GM12891 (cell line): Measurements from ENCODE around the gene CFAP97.
"Not testable (repeated sequence)": the region's sequence is repeated elsewhere in the genome, so short reads cannot be mapped to it uniquely, and the experiment has no call there.

Experiments used
- DNase-seq: peaks from one replicate; pipeline ENCODE4 v3.0.0; 2011; ENCODE audit warnings: low spot score; ENCODE audit not compliant: insufficient read length
- FAIRE-seq: peaks from 2 replicates; lab custom pipeline; 2011; peaks lifted over from hg19 to GRCh38; lab: Jason Lieb, UNC
- PAX5 ChIP-seq: IDR thresholded peaks from 2 replicates; pipeline ENCODE4 v1.6.1; 2011; ENCODE audit warnings: low read length, moderate library complexity, mild to moderate bottlenecking; ENCODE audit not compliant: insufficient read depth, severe bottlenecking
- POLR2A ChIP-seq: IDR thresholded peaks from 2 replicates; pipeline ENCODE4 v1.6.1; 2011; ENCODE audit warnings: low read depth, low read length, control low read depth
- POLR2AphosphoS5 ChIP-seq: IDR thresholded peaks from 2 replicates; pipeline ENCODE4 v1.6.1; 2011; ENCODE audit warnings: low read depth, low read length, control low read depth
- POU2F2 ChIP-seq: IDR thresholded peaks from 2 replicates; pipeline ENCODE4 v1.6.1; 2011; ENCODE audit warnings: low read depth, mild to moderate bottlenecking, control low read depth, low read length, moderate library complexity
- SPI1 ChIP-seq: IDR thresholded peaks from 2 replicates; pipeline ENCODE4 v1.6.1; 2011; ENCODE audit warnings: low read depth, low read length, control low read depth
- TAF1 ChIP-seq: IDR thresholded peaks from 2 replicates; pipeline ENCODE4 v1.6.1; 2011; ENCODE audit warnings: low read depth, low read length, control low read depth

CFAP97 gene

DNA sequence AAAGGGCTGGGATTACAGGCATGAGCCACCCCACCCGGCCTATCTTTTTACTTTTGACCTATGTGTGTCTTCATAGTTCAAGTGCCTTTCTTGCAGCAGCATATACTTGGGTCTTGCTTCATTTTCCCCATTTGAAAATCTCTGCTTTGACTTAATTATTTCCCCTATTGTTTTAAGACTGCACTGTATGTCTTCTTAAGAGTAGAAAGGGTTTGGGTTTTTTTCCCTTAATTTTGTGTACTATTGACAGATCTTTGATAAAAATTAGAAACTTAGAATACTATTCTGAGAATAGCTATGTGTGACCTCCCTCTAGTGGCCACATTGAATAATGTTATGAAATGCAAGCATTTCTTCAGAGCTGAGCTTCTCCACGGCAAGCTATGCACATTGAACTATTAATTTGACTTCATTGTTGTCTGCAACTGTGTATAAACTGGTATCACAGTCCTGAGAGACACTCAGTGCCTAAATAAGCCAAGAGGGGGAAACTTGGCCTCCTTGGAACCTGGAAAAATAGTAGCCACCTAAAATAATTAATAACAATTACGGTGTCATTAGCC, 69.4 kb downstream of the CFAP97 start:
- FAIRE-seq (peak; percentile 92), DNase-seq (no peak)
- no peak for TF ChIP-seq SPI1
- TF ChIP-seq POU2F2: no peak
- no peak for TF ChIP-seq TAF1
- no peak for TF ChIP-seq POLR2A
- TF ChIP-seq POLR2AphosphoS5: no peak
- no peak for TF ChIP-seq PAX5

DNA sequence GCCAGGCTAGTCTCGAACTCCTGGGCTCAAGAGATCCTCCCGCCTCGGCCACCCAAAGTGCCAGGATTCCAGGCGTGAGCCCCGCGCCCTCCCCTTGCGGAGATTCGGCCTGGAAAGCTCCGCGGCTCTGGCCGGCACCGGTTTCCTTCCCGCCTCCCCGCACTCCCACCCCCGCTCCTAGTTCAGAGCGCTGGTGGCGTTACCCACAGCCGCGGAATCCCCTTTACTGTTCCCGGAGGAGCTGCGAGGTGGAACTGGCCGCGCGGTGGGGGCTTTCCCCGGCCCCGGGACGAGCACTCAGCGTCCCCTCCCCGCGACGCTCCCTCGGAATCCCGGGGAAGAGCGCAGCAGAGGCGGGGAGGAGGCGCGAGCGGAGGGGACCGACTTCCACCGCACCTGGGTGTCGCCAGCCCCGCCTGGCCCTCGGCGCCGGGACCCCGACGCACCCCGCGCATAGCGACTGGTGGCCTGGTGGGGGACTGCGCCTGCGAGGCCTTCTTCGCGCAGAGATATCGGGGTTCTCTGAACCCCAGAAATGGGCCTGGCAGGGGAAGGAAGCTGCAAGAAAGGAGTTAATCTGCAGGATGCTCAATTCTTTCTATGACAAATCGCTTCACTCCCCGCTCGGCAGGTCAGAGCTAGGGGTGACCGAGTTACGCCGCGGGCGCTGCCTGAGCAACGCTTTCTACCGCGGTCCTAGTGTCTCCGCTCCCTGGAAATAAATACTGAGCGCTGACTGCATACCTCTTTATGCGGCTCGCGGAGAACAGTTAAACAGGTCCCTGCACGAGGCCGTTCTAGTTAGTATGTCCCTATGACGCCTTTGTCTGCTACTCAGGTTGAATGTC, 75.3 kb downstream of the CFAP97 start:
- TF ChIP-seq PAX5 (no peak), TAF1 (no peak)
- peak; percentile 51 for DNase-seq
- peak; percentile 58 for FAIRE-seq

DNA sequence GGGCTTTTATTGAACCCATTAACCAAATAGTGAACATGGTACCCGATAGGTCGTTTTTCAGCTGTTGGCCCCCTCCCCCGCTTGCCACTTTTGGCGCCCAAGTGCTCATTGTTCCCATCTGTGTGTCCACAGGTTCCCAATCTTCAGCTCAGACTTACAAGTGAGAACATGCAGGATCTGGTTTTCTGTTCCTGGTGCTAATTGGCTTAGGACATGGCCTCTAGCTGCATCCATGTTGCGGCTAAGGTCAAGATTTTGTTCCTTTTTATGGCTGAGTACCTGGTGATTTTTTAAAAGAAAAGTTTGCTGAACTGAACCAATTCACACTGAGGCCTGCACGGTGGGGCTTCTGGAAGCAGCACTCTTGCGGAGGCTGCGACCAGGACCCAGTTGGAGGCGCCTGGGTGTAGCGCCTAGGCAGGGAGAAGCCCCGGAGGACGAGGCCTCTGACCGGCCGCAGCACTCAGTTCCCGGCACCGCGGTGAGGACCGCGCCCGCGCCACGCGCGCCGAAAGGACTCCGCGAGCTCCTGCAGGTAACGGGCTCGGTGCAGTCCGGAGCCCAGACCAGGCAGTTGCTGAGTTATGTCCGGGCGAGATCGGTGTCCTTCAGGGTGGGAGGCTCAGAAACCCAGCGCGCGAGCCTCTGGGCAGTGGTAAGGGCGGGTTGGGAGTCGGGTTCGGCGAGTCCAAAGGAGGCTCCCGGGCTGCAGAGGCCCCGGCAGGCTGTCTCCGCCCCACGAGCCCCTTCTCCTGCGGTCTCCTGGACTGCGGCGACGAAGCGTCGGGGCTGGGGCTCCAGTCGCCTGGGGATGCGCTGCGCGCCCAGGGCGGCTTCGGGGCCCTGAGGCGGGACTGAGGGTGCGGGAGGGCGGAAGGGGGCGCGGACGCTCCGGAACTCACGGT, 76.5 kb downstream of the CFAP97 start:
- DNase-seq (peak; percentile 48), FAIRE-seq (no peak)
- TF ChIP-seq SPI1 (no peak), PAX5 (no peak), POU2F2 (no peak), TAF1 (no peak), POLR2AphosphoS5 (no peak), POLR2A (no peak)

DNA sequence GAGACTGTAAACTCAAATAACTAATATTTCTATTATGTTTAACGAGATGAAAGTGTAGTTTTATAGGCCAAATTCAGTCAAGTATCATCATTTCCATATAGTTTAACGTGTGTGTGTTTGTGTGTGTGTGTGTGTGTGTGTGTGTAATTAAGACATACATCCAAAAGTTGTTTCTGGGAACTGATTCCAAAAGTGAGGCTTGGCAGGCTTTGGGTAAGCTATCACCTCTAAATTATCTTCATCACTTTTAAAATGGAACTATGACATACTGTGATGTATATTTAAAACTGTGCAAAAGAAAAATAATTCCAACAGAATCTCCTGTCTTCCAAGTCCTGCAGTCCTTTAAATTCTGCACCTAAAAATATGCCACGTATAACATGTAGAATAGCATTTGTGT, 79.8 kb downstream of the CFAP97 start:
- DNase-seq (no peak), FAIRE-seq (no peak)
- TF ChIP-seq TAF1 (no peak), PAX5 (no peak), POLR2A (no peak), POLR2AphosphoS5 (no peak), SPI1 (no peak), POU2F2 (no peak)

DNA sequence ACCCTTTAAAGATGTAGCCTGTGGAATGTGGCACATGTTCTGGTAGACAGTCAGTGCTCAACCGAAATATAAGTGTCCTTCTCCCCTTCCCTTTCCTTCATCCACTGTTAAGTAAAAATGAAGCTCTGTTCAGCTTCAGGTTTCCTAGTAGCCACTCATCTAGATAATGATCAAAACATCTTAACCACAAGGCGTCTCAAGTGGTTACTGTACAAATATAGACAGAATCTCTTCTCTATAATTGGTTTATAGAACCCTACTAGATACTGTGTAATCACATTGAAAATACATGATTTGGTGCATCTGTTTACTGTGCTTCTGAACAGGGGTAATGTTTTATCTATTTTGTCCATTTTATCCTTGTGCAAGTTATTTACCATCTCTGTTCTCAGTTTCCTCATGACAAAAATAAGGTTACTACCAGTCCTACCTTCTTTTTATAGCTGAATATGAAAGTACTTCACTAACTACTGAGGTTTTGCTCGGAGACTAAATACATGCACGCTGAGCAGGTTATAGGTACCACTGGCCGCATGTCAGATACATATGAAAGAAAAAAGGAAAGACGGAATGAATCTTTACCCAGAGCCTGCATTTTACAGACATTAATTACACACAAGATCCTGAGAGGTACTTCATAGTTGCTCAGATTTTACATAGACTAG, 81.0 kb downstream of the CFAP97 start:
- DNase-seq: no peak
- TF ChIP-seq SPI1 (no peak), TAF1 (no peak), POU2F2 (no peak), POLR2AphosphoS5 (no peak), POLR2A (no peak), PAX5 (no peak)
- FAIRE-seq: peak; percentile 71

DNA sequence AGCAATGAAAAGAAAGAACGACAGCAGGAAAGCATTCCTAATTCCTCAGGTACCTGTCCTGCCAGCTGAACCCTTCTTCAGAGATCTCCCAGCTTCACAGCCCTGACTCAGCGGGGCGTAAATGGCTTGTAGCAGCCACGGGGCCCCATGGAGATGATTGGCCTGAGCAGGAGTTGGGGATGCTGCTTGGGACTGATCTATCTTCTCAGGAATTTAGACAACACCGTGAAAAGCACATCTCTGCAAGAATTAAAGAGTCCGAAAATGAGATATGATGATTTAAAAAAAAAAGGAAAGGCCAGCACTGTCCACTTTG, 83.2 kb downstream of the CFAP97 start:
- FAIRE-seq (no peak), DNase-seq (no peak)
- TF ChIP-seq POU2F2 (no peak), POLR2A (no peak), TAF1 (no peak), POLR2AphosphoS5 (no peak), PAX5 (no peak), SPI1 (no peak)

DNA sequence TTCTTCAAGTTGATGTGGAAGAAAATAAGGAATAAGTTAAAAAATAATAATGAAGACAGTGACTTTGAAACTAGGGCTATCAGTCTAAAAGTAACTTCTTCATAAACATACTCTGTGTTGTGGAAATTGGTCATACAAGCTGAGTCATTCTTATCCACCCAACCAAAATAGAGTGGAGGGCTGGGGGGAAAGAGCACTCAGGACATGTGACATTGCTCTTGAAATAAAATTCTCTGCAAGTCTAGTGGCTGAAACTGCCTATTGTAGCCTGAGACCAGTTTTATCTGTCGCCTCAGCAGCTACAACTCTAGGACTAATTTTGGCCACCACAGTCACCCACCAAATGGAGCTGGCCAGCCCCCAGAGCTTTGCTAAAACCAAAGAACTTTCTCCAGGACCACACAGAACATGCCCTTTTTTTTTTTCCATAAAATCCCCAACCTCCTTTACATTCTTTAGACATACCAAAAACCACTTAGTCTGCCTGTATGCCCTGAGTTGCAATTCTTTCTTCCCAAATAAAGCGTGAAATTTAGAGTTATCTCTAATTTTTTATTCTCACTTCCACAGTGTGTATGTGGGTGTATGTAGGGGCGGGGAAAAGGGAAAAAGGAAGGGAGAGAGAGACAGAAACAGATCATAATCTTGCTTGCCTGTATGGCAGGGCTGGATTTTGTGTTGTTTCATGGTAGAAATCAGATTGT, 83.7 kb downstream of the CFAP97 start:
- DNase-seq (no peak), FAIRE-seq (peak; percentile 28)
- TF ChIP-seq PAX5 (no peak), POLR2A (no peak), TAF1 (no peak), POLR2AphosphoS5 (no peak), POU2F2 (no peak), SPI1 (no peak)

DNA sequence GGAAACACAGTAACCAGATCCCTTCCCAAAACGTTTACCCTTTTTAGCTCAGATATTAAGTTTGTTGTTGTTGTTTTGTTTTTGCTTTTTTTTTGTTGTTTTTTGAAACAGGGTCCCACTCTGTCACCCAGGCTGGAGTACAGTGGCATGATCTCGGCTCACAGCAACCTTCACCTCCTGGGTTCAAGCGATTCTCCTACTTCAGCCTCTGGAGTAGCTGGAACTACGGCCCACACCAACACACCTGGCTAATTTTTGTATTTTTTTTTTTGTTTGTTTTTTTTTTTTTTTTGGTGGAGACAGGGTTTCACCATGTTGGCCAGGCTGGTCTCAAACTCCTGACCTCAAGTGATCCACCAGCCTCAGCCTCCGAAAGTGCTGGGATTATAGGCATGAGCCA, 84.3 kb downstream of the CFAP97 start:
- not testable (repeated sequence) for FAIRE-seq, DNase-seq

DNA sequence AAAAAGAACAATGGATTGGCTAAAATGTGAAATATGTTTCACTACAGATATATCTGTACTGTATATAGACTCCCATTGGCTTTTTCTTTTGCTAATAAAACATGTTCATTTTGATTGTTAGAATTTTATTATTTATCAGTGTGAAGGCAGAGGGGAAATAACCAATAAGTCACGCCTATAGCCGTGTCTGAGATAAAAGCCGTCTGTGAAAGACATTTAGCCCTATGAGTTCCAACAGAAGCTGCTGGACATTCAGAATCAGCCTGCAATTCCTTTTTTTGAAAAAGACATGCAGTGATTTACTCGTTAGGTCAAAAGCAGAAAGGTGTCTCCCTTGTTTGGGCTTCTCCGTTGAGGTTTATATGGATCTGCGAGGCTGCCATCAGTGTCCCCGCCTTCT, 84.9 kb downstream of the CFAP97 start:
- no peak for FAIRE-seq

More for the DNA sequence above, 84.9 kb downstream of the CFAP97 start:
- TF ChIP-seq POU2F2: no peak
- no peak for TF ChIP-seq SPI1
- TF ChIP-seq PAX5: no peak
- no peak for TF ChIP-seq POLR2A
- TF ChIP-seq TAF1: no peak
- no peak for TF ChIP-seq POLR2AphosphoS5
- DNase-seq: no peak
